ENCODE data around the gene ADSS2. TPM values are rescaled to one million over a fixed set of nuclear protein-coding genes. Genes with fewer than 3 reads are reported as not detected.

The ADSS2 gene
- total RNA-seq, 4 donors from 2014 or later, result 8.7 to 51.5 (median 40.4) TPM

- Histone ChIP-seq H3K36me3 (no peaks in the 10 kb centered on the region), H3K4me3 (no peak overlapping the region), H3K9me3 (no peaks in the 10 kb centered on the region), H3K4me1 (no peaks in the 10 kb centered on the region), H3K27me3 (no peaks in the 10 kb centered on the region), H3K27ac (no peak overlapping the region)
- DNase-seq, result no peak
- intact Hi-C loops (cut with DNase I; ENCODE audit: low total_unique reads), result no loop called here
- TF ChIP-seq CTCF (IDR thresholded peaks at IDR 0.05) (no peak), POLR2A (IDR thresholded peaks at IDR 0.05) (no peak)
These were observed 21.4 kb upstream of the ADSS2 start for GRCh38 chr1:244473059-244473605.

GRCh38 chr1:244466724-244467123 is 15.0 kb upstream of the ADSS2 start:
- Histone ChIP-seq H3K4me3 (no peak overlapping the region), H3K27me3 (no peaks in the 10 kb centered on the region), H3K9me3 (no peaks in the 10 kb centered on the region), H3K4me1 (no peaks in the 10 kb centered on the region), H3K36me3 (no peaks in the 10 kb centered on the region), H3K27ac (no peak overlapping the region)
- no peak for DNase-seq
- intact Hi-C loops (cut with DNase I; ENCODE audit: low total_unique reads), result no loop called here
- no peak for TF ChIP-seq POLR2A (IDR thresholded peaks at IDR 0.05)
- TF ChIP-seq CTCF (IDR thresholded peaks at IDR 0.05), result no peak

- H3K4me3 ChIP-seq, result peak within 1 kb of the TSS; percentile 29 to 47
- peak; percentile 77 to 84 for DNase-seq
- no peaks in the 10 kb centered on the region for H3K4me1 ChIP-seq
- intact Hi-C loops (cut with DNase I; ENCODE audit: low total_unique reads), result no loop called here
- no peaks in the 10 kb centered on the region for H3K9me3 ChIP-seq
- H3K27ac ChIP-seq, result peak within 1 kb of the TSS; percentile 78 to 86
- no peaks in the 10 kb centered on the region for H3K27me3 ChIP-seq
- TF ChIP-seq CTCF (IDR thresholded peaks at IDR 0.05), result no peak
- TF ChIP-seq POLR2A (IDR thresholded peaks at IDR 0.05), result peak; percentile 62 to 73
- H3K36me3 ChIP-seq, result no peaks in the 10 kb centered on the region
These were observed 9.7 kb upstream of the ADSS2 start, which contains the start of gene CATSPERE for GRCh38 chr1:244461245-244462071. CATSPERE (plus strand) TSS chr1:244461273; CDS start chr1:244461430, 157 bp downstream.

GRCh38 chr1:244460197-244460596 is 8.5 kb upstream of the ADSS2 start:
- H3K27me3 ChIP-seq, result no peaks in the 10 kb centered on the region
- no peak overlapping the region for H3K4me3 ChIP-seq
- peak overlapping the region in 1 of 2 donors; percentile 86 for H3K27ac ChIP-seq
- no peaks in the 10 kb centered on the region for H3K4me1 ChIP-seq
- DNase-seq, result no peak
- intact Hi-C loops (cut with DNase I; ENCODE audit: low total_unique reads), result no loop called here
- no peaks in the 10 kb centered on the region for H3K9me3 ChIP-seq
- TF ChIP-seq CTCF (IDR thresholded peaks at IDR 0.05), result no peak
- TF ChIP-seq POLR2A (IDR thresholded peaks at IDR 0.05), result no peak
- no peaks in the 10 kb centered on the region for H3K36me3 ChIP-seq

GRCh38 chr1:244458781-244459180 is 7.1 kb upstream of the ADSS2 start:
- H3K27ac ChIP-seq, result no peak overlapping the region
- no peaks in the 10 kb centered on the region for H3K4me1 ChIP-seq

More at GRCh38 chr1:244458781-244459180, 7.1 kb upstream of the ADSS2 start:
- no peaks in the 10 kb centered on the region for H3K36me3 ChIP-seq
- intact Hi-C loops (cut with DNase I; ENCODE audit: low total_unique reads), result no loop called here
- no peaks in the 10 kb centered on the region for H3K27me3 ChIP-seq
- H3K9me3 ChIP-seq, result no peaks in the 10 kb centered on the region
- DNase-seq, result no peak
- TF ChIP-seq POLR2A (IDR thresholded peaks at IDR 0.05) (no peak), CTCF (IDR thresholded peaks at IDR 0.05) (no peak)
- H3K4me3 ChIP-seq, result no peak overlapping the region
